Mucosa of rectum (tissue), 2 donors: ENCODE results near the gene IFNG.

Experiments
- H3K27ac ChIP-seq, 2 donors: one replicate each; pipeline ENCODE4 v1.7.0; 2013; ENCODE audit warnings: inconsistent platforms in 2 of 2, low read depth in 2 of 2, low read length in 2 of 2
- H3K27me3 ChIP-seq, 2 donors: one replicate each; pipeline ENCODE4 v1.7.0; 2013; ENCODE audit warnings: low read length in 2 of 2; ENCODE audit not compliant: control insufficient read depth in 2 of 2, insufficient read depth in 2 of 2
- H3K36me3 ChIP-seq, 2 donors: one replicate each; pipeline ENCODE4 v1.7.0; 2013; ENCODE audit warnings: low read length in 2 of 2; ENCODE audit not compliant: control insufficient read depth in 2 of 2, insufficient read depth in 2 of 2
- H3K4me1 ChIP-seq, 2 donors: one replicate each; pipeline ENCODE4 v1.7.0; 2013; ENCODE audit warnings: low read length in 2 of 2, mild to moderate bottlenecking in 1 of 2; ENCODE audit not compliant: control insufficient read depth in 2 of 2, insufficient read depth in 2 of 2
- H3K4me3 ChIP-seq, 2 donors: one replicate each; pipeline ENCODE4 v1.7.0; 2013; ENCODE audit warnings: low read length in 2 of 2
- H3K9ac ChIP-seq, 2 donors: one replicate each; pipeline ENCODE4 v1.7.0; 2013; ENCODE audit warnings: low read length in 2 of 2, low read depth in 1 of 2, mild to moderate bottlenecking in 1 of 2
- H3K9me3 ChIP-seq, 2 donors: one replicate each; pipeline ENCODE4 v1.7.0; 2013; ENCODE audit warnings: low read length in 2 of 2; ENCODE audit not compliant: control insufficient read depth in 2 of 2
- donor health status: healthy.
- donor health status: Normal muscosa, but diverticular disease.

Gene IFNG

GRCh38 chr12:68169213-68169889 is 9.8 kb upstream of the IFNG start:
- no peaks in the 10 kb centered on the region for H3K4me1 ChIP-seq
- no peak overlapping the region for H3K27ac ChIP-seq
- no peaks in the 10 kb centered on the region for H3K9me3 ChIP-seq
- no peak overlapping the region for H3K4me3 ChIP-seq
- no peak overlapping the region for H3K9ac ChIP-seq
- no peaks in the 10 kb centered on the region for H3K36me3 ChIP-seq
- H3K27me3 ChIP-seq: no peaks in the 10 kb centered on the region

DNA sequence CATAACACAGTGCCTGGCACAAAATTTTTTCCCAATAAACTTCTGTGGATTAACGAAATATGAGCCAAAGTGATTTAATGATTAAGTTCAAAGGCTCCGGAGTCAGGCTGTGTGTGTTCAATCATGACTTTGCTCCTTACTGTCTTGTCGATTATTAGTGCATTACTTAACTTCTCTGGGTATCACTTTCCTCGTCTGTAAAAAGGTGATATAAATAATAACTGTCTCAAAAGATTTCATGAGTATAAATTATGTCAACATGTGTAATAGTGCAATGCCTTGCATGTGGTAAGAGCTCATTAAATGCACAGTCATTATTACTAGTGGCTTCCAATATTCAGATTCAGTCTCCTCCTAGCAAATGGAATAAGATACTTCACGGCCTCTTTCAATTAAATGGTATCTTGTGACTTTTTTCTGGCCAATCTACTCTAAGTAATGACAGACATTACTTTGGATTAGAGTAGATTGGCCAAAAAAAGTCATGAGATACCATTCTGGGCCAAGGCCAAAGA is 6.8 kb upstream of the IFNG start:
- Histone ChIP-seq H3K27me3 (no peaks in the 10 kb centered on the region), H3K9me3 (no peaks in the 10 kb centered on the region), H3K4me3 (no peak overlapping the region), H3K36me3 (no peaks in the 10 kb centered on the region), H3K4me1 (no peaks in the 10 kb centered on the region), H3K27ac (no peak overlapping the region), H3K9ac (no peak overlapping the region)

GRCh38 chr12:68163560-68164081 is 4.1 kb upstream of the IFNG start:
- Histone ChIP-seq H3K9me3 (no peaks in the 10 kb centered on the region), H3K36me3 (no peaks in the 10 kb centered on the region), H3K9ac (no peak overlapping the region), H3K27me3 (no peaks in the 10 kb centered on the region), H3K4me3 (no peak overlapping the region), H3K27ac (no peak overlapping the region), H3K4me1 (no peaks in the 10 kb centered on the region)

GRCh38 chr12:68162374-68162773 is 2.8 kb upstream of the IFNG start:
- Histone ChIP-seq H3K36me3 (no peaks in the 10 kb centered on the region), H3K9me3 (no peaks in the 10 kb centered on the region), H3K27me3 (no peaks in the 10 kb centered on the region), H3K9ac (no peak overlapping the region), H3K27ac (no peak overlapping the region), H3K4me1 (no peaks in the 10 kb centered on the region), H3K4me3 (no peak overlapping the region)

- H3K9me3 ChIP-seq: no peaks in the 10 kb centered on the region
- no peaks in the 10 kb centered on the region for H3K27me3 ChIP-seq
- no peak overlapping the region for H3K4me3 ChIP-seq
- H3K9ac ChIP-seq: no peak overlapping the region
- H3K36me3 ChIP-seq: no peaks in the 10 kb centered on the region
- no peaks in the 10 kb centered on the region for H3K4me1 ChIP-seq
- no peak overlapping the region for H3K27ac ChIP-seq
These were observed 1.1 kb downstream of the IFNG start for GRCh38 chr12:68158432-68158831.

DNA sequence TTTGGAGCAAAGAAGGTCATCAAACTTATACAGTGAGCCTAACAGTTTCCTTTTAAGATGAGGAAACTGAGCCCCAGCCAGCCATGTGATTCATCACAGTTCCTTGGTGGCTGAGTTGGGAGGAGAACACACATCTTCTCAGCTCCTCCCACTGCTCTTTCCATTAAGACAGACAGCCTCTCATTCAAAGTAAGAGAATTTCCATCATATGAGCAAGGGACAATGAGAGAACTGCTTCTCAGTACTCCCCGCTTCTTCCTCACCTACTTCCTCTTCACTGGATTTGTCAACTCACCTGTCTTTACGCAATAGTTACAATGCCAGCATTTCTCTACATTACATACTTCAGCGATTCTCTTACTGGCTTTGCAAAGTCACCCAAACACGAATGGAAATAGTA is 2.2 kb downstream of the IFNG start:
- H3K27me3 ChIP-seq: no peaks in the 10 kb centered on the region
- H3K9ac ChIP-seq: no peak overlapping the region
- no peaks in the 10 kb centered on the region for H3K36me3 ChIP-seq
- no peaks in the 10 kb centered on the region for H3K9me3 ChIP-seq
- H3K27ac ChIP-seq: no peak overlapping the region
- no peaks in the 10 kb centered on the region for H3K4me1 ChIP-seq
- no peak overlapping the region for H3K4me3 ChIP-seq

GRCh38 chr12:68156636-68157035 is 2.9 kb downstream of the IFNG start:
- H3K9me3 ChIP-seq: no peaks in the 10 kb centered on the region
- H3K4me3 ChIP-seq: no peak overlapping the region
- H3K27me3 ChIP-seq: no peaks in the 10 kb centered on the region
- H3K27ac ChIP-seq: no peak overlapping the region
- no peaks in the 10 kb centered on the region for H3K36me3 ChIP-seq
- H3K9ac ChIP-seq: no peak overlapping the region
- no peaks in the 10 kb centered on the region for H3K4me1 ChIP-seq

DNA sequence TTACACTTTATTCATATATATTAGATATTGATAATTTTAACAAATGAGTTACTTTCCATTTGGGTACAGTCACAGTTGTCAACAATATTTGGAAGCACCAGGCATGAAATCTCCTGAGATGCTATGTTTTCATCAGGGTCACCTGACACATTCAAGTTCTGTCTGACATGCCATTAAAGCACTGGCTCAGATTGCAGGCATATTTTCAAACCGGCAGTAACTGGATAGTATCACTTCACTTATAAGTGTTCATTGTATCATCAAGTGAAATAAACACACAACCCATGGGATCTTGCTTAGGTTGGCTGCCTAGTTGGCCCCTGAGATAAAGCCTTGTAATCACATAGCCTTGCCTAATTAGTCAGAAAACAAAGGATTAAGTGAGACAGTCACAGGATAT is 4.8 kb downstream of the IFNG start:
- Histone ChIP-seq H3K36me3 (no peaks in the 10 kb centered on the region), H3K9ac (no peak overlapping the region)

GRCh38 chr12:68148261-68148951 is 11.1 kb downstream of the IFNG start:
- no peaks in the 10 kb centered on the region for H3K36me3 ChIP-seq
- no peaks in the 10 kb centered on the region for H3K9me3 ChIP-seq
- H3K27ac ChIP-seq: no peak overlapping the region
- H3K9ac ChIP-seq: no peak overlapping the region
- no peaks in the 10 kb centered on the region for H3K27me3 ChIP-seq
- no peak overlapping the region for H3K4me3 ChIP-seq
- no peaks in the 10 kb centered on the region for H3K4me1 ChIP-seq

More for the DNA sequence above, 4.8 kb downstream of the IFNG start:
- Histone ChIP-seq H3K27me3 (no peaks in the 10 kb centered on the region), H3K9me3 (no peaks in the 10 kb centered on the region), H3K4me1 (no peaks in the 10 kb centered on the region), H3K27ac (no peak overlapping the region), H3K4me3 (no peak overlapping the region)

DNA sequence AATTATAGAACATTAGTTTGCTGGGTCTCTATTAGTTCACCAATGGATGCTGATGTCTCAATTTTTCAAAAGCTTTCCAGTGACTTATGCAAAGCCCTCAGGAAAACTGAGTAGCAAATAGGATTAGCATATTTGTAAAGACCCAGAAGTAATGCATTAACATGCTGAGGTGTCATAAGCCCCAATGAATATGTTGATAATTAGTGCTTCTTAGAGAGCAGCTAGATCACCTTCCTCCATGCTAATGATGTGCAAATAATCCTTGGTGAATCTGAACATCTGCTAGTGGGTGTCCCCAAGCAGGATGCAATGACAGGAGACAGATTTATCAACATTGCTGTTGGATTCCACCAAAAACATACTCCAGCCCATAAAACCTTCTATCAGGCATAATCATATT is 19.0 kb downstream of the IFNG start:
- no peaks in the 10 kb centered on the region for H3K36me3 ChIP-seq
- H3K4me3 ChIP-seq: no peak overlapping the region
- no peaks in the 10 kb centered on the region for H3K9me3 ChIP-seq
- H3K9ac ChIP-seq: no peak overlapping the region
- H3K27me3 ChIP-seq: no peaks in the 10 kb centered on the region
- H3K4me1 ChIP-seq: no peaks in the 10 kb centered on the region
- no peak overlapping the region for H3K27ac ChIP-seq
